Neural progenitor cell (in vitro differentiated cells): ENCODE measurements around the gene TMEM134.

ENCODE experiments used
- EZH2 ChIP-seq: fragments of 200-600 bp; sonication (generic); IDR thresholded peaks from 2 replicates; pipeline ENCODE4 v1.6.1; 2017; ENCODE audit warnings: antibody characterized with exemption, mild to moderate bottlenecking, moderate library complexity
- EZH2phosphoT487 ChIP-seq: fragments of 200-600 bp; sonication (generic); IDR thresholded peaks from 2 replicates; pipeline ENCODE4 v1.6.1; 2017; ENCODE audit warnings: antibody characterized with exemption

- TF ChIP-seq EZH2 (no peak), EZH2phosphoT487 (no peak)
Observed at GRCh38 chr11:67484847-67485311, 15.8 kb upstream of the TMEM134 start.
